ENCODE measurements around the gene EXOC3L1.

Gene EXOC3L1, protein sequence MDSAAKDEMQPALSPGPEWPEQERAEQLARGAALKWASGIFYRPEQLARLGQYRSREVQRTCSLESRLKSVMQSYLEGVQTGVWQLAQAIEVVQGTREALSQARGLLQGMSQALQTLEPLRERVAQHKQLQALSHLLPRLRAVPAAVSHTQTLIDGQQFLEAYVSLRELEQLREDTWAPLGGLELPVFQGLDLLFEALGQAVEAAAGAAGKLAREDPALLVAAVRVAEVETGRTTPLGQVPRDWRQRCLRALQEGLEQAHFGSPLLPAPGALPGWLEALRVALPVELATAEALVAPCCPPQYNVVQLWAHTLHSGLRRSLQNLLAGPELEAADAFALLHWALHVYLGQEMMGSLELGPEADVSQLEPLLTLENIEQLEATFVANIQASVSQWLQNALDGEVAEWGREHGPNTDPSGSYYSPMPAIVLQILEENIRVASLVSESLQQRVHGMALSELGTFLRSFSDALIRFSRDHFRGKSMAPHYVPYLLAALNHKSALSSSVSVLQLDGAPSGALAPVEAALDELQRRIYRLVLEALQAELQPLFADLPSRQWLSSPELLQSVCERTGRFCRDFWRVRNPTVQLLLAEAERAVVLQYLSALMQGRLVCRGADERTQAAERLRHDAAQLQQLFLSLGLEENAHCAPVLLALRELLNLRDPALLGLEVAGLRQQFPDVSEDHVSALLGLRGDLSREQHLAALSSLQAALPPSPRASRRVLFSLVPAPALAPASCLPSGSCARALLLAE

DNA sequence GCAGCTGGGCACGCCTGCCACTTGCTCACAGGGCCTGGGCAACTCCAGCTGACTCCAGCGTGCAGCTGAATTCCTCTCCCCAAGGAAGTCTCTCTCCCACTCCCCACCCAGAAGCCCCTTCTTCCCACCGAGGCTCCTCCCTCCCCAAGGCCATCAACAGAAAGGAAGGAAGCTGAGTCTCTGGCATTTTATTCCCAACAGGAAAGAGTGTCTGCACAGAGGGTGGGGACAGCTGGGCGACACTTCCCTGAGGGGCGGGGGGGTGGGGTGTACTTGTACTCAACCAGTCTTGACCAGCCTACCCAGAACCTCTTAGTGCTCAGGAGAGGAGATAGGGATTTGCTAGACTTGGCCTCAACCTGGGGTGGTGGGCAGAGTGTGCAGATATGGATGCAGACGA is at the start of gene EXOC3L1:
Gene EXOC3L1 (minus strand): TSS at position 96 of the 400 bp plus-strand sequence. CDS start 460 bp downstream, outside the sequence.
- no peak for DNase-seq

DNA sequence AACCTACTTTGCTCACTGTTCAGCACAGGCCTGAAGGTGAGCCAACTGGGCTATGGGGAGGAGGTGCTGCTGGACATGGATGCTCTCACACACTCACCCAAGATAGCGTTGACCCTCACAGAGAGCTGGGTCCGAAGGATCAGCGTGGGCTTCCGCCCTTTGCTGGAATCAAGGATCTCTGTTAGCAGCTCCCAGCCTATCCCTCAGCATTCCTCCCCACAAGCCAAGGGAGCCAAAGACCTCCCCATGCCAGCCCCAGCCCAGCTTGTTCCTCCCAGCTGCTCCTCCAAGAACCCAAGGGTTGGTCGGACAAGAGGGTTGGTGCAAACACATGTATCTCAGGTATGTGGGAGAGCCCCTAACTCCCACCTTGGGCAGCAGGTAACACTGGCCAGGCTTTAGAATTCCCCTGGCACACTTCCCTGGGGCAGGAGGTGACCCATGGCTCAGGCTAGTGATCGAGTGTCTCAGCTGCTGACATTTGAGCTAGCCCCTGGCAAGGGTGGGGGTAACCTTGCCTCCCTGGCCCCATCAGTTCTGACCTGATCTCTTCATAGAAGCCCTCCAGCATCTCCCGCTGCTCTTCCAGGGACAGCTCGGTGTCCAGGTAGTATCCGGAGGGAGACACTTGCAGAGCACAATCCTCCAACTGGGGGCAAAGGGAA is 49.0 kb upstream of the EXOC3L1 start:
- DNase-seq, result no peak

DNA sequence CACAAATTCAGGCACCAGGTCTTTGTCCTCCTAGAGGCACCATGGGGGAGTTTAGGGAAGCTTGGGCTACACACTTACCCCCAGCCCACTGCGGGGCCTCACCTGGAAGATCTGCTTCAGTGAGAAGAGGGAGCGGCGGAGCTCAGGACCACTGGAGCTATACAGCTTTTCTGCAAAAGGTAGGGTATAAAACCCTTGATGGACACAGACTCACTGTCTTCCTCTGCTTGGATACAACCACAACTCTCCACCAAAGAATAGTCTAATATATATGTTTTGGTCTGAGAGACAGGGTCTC is 48.3 kb upstream of the EXOC3L1 start:
- DNase-seq, result no peak

DNA sequence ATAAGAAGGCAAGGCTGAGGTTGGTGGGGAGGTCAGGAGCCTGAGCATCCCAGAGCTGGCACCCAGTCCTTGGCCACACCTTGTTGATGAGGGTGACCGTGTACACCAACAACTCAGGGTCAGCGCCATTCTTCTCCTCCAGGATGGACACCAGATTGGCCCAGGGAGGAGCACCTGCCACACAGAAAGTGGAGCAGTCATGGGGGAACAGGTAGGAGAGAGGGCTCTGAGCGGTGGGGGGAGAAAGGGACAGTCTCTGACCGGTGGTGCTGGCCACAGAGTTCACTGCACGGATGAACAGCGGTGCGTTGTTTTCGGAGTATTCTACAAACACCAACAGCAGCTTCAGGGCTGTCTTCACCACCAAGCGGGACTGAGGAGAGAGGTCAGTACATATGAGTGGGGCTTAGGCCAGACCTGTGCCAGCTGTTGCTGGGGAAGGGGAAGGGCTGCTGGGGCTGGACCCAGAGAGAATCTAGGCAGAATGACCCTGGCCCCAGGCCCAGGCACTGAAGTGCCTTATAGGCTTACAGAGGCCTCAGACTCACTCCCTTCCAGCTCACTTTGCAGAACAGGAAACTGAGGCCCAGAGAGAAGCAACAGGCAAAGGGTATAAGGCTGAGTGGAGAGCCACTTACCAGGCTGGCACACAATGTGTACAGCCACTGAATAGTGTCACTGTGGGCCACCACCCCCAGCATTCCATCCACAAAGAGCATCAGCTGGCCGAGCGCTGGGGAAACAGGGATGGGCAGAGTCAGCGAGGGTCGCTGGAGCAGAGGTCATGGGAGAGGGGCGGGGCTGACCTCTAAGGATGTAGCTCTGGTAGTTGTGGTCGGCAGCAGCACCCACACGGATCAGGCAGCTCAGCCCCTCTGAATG is 47.7 kb upstream of the EXOC3L1 start:
- no peak for DNase-seq

DNA sequence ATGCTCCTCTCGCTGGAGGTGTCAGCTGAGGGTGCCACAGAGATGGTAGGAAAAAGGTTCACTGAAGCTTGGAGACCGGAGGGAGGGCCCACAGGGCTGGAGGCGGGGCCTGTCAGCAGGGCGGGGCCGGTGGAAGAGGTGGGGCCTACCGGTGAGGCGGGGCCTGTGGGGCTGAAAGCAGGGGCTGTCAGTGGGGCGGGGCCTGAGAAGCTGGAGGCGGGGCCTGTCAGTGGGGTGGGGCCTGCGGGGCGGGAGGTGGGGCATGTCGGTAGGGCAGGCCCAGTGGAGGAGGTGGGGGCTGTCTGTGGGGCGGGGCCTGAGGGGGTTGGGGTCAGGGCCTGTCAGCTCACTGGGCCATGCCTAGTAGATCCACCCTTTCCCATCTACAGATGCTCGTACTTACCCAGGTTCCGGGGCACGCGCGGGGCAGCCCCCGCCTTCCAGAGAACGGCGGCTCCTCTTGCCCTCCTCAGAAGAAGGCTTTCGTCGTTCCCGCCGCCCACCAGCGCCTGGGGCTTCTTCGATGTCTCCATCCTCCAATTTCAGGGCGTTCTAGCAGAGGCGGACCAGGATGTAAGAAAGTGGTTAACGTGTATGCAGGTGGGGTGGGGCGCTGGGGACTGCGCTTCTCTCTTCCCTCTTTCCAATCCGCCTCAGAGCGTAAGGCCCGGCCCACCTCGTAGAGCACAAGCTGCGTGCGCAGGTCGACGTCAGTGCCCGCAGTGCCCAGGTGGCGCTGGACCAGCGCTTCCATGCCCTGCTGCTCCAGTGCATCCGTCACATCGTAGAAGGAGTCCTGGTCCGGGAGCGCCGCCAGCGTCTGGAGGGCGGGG is 46.8 kb upstream of the EXOC3L1 start:
- no peak for DNase-seq

DNA sequence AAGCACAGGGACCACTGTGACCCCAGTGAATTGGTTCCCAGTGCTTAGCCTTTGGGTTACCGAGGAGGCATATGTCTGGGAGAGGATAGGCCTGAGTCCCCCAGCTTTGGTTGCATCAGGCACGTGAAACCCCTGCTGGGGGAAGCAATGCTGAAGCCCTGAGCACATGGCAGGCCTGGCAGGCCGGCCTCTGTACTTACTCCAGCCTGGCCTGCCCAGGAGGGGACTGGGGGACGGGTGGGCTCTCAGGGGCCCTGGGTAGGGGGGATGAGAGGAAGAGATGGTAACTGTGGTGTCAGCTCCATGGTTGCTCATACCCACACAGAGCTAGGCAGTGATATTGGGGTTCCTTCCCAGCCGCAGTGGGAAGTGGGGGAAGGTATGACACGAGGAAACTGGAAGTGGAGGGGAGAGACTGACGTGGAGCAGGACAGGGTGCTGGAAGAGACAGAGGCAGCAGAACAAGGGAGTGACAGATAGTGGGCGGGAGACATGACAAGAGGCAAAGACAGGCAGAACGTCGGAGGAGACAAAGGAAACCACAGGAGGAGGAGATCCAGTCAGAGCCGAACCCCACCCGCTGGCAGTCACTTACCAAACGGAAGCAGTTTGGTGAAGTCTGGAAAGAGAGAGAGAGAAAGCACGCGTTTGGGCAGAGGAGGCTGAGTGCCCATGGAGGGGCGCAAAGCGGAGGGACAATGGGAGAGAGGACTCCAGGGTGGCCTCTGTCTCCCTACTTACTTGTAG is 46.1 kb upstream of the EXOC3L1 start:
- DNase-seq, result no peak

DNA sequence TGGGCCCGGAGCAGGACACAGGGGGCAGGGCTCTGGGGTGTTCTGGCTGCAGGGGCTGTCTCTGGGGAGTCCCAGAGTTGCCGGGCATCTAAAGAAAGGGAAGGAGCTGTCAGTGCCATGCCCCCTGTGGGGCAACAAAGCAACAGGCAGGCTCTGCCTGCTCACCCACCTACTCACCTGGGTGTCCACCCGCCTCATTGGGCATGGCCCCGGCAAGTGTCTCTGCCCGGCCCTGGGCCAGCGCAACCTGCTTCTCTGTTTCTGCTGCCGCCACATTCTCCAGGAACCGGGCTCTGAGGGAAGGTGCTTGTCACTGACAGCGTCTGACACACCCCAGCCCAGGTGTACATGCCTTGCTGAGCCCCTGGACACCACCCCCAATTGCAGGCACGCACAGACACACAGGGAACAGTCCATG is 44.3 kb upstream of the EXOC3L1 start:
- DNase-seq, result no peak

DNA sequence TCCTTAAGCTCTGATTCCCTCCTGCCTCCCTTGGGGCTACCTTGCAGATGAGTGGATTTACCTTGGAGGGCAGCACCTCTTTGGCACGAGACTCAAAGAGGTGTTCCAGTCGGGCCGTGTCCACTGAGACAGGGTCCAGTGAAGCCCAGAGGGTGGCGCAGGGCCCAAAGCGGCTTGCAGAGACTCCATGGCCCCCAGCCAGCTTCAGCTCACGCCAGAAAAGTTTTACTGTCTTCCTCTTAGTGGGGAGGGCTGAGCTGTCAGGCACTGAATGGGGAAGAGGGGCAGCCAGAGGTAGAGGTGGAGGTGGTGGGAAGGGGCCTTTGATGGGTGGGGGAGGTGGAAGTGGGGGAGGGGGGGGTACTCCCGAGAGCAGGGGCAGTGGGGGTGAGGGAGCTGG is 43.7 kb upstream of the EXOC3L1 start:
- DNase-seq, result no peak

DNA sequence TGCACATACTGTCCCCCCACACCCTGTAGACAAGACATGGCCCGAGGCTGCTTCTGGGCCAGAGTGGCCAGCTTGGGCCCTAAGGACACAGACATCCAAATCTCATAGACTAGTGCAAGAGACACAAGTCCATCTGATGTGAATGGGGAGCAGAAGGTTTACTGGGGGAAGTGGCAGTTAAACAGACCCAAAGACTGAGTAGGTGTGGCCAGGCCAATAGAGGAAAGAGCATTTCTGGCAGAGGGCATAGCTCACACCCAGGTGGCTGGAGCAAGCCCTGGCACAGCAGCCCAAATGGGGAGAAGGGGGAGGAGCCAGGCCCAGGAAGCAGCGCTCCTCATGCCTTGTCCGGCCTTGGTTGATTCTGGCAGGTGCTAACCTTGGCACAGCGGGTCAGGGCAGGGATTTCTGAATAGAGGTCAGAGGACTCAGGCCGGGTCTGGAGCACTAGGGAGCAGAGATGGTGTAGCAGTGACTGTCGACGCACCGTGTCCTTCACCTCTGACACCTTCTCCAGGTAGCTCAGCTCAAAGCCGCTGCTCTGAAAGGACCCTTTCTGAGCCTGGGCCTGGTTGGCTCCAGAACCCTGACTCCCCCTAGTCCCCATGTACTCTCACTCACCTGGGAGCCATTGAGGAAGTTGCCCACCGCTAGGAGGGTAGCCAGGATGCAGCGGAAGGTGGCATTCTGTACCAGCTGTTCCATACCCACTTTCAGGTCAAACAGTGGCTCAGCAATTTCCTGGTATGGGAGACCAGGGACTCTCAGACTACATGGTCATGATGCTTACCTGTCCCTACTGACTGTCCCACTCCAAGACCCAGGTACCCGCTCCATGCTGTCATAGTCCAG is 41.1 kb upstream of the EXOC3L1 start:
- DNase-seq, result no peak

DNA sequence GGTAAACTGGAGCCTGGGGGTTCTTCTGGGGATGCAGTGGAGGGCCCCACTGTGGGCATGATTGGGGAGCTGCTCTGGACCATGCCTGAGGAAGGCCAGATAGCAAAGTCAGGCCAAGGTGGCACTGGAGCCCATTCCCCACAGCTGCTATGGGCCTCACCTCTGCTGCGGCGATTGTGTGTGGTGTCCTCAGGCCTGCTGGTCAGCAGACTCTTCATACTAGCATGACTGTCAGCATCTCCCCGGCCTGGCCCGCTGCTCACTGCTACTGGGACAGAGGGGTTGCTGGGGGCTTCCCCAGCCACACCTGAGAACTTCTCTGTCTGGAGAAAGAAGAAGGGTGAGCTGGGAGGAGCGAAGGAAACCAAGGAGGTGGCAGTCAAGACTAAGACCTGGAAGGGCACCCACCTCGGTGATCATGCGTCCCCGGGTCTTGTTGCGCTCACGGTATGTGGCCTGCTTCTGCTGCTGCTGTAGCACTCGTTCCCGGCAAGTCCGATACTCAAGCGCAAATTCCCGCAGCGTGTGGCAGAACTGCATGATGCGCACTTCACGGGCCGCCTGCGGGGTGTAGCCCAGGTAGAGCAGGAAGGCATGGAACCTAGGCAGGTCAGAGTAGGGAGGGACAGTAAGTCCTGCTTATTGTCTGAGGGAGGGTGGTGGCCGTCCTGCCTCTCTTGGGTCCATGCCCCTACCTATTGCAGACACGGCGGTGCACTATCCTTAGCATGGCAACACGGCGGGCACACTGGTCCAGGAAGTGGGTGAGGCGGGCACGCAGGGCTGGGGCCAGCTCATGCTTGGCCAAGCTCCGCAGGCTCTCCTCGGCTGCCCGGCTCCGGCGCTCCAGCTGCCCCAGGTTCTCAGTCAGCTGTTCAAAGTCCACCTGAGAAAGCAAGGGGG is 40.2 kb upstream of the EXOC3L1 start:
- DNase-seq, result no peak

DNA sequence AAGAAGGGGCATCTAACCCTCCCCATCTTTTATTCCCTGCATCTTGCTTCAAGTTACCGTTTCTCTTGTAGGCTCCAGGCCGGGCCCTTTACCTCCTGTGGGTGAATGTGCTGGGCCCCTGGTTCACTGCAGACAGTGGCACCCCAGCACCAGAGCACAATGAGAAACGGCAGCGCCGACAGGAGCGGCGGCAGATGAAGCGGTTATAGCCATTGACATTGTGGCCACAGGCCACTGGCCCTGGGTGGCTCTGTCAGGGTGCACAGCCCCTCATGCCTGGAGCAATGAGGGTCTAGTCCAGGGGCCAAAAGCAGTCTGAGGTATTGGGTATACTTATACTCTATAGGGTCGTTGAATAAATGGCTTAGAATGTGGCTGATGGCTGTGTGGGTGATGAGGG is 39.0 kb upstream of the EXOC3L1 start:
- DNase-seq, result no peak

DNA sequence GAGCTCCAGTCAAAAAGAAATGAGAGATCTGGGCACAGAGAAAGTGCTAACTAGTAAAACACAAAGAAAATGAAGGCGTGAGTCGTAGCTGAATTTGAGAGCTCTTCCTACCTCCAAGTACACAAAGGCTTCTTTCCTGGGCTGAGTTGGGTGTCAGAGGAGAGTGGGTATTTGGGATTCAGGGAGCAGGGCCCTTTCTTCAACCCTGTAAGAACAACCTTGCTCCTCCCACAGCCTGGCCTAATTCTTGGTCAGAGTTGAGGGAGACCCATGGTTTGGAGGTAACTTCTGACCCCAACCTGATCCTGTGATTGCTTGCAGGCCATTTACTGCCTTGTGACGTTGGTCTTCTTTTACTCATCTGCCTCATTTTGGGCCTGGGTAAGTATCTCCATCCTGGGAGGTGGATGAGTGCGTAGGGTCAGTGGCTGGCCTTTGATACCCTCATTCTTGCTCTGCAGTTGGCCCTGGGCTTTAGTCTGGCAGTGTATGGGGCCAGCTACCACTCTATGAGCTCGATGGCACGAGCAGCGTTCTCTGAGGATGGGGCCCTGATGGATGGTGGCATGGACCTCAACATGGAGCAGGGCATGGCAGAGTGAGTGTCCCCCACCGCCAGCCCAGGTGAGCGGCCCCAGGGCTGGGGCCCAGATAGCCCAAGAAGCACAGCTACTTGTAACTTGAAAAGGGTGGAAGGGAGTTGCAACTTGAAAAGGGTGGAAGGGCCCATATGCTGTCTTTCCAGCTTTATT is 38.3 kb upstream of the EXOC3L1 start:
- DNase-seq, result no peak

DNA sequence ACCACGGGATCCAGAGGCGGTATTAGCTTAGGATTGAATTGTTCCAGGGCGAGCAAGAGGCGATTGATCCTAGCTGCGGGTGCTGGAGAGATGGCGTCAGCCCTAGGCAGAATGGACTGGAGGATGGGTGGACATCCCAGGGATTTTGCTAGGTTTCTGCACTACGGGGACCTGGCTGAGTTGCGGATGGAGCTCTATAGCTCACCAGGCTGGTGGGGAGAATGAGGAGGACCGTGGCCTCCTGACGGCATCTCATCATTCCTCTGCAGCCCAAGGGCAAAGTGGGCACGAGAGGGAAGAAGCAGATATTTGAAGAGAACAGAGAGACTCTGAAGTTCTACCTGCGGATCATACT is 37.6 kb upstream of the EXOC3L1 start:
- no peak for DNase-seq

DNA sequence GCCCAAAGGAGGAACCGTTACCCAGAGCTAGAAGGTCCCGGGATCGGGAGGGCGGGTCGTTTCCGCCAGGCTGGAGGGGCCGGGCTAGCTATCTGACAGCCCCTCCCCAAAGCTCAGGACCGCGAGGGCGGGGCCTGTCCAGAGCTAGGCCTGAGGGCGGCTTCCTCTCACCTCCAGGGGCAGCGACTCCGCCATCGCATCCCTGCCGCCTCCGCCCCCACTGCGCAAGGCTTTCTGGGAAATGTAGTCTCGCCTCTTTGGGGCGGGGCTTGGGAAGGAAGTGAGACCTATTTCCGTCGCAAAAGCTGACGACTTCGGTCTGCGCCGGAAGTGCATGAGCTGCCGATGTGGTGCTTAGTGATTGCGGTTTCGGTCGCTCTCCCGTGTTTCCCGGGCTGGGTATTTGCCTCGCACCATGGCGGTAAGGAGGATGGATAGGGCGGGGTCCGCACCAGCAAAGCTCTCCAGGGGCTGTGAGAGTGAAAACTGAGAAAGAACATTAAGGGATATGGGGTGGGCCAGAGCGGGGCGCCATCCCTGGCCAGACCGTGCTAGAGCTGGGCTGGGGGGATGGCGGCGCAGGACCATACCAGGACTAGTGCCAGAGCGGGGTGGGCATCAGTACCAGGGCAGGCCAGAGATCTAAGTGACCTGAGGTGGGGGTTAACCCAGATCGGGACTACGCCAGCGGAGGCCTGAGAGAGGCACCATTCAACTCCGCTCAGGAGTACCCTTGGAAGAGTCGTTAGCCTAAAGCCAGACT is 37.0 kb upstream of the EXOC3L1 start, which contains the start of gene TMEM208:
Gene TMEM208 (plus strand): TSS at position 327 of the 763 bp plus-strand sequence. CDS start 89 bp downstream, at position 416.
- DNase-seq, result peak; percentile 90

DNA sequence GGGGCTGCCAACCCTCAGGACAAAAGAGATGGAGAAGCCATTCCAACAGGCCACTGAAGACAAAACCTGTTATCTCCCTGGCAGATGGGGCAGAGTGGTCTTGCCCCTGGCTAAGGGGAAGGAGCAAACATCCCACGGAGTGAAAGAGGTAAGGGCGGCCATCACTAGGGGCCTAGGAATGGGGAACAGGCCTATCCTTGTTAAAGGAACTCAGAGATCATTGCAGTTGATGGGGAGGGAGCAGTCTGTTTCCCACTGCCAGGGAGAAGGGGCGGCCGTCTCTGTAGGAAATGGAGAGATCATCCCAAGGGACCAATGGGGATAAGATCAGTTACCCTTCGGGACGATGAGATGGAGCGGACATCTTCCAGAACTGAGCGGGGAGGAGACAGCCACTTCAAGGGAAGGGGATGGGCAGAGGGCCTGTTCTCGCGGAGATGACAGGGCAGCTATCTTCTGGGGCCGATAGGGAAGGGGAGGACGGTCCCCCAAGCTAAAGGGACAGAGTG is 36.4 kb upstream of the EXOC3L1 start:
- no peak for DNase-seq

DNA sequence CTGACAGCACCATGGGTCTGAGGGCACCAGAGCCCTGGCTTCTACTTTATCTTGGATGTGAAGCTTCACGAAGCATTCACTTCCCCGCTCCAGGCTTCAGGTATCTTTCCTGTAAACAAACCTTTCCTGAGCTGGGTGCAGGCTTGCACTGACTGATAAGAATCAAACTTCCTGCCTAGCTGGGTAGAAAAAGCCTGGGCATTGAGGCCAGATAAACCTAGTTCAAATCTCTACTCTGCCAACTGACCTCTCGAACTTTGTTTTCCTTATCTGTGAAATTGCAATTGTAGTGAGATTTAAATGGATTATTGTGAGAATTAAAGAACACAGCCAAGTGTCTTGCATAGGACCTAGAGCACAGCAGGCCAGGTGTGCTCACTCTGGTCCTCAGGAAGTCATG is 34.1 kb upstream of the EXOC3L1 start:
- no peak for DNase-seq
